Astrocyte (in vitro differentiated cells and primary cell): ENCODE measurements around the gene SMAD7. TPM values are rescaled to one million over a fixed set of nuclear protein-coding genes. Genes with fewer than 3 reads are reported as not detected.

Experiments
- DNase-seq: peaks from one replicate; pipeline ENCODE4 v3.0.0-alpha.2; 2010; ENCODE audit warnings: low read depth
- FAIRE-seq: peaks from 2 replicates; lab custom pipeline; 2011; peaks lifted over from hg19 to GRCh38; lab: Jason Lieb, UNC
- H2AFZ ChIP-seq: 2 replicates; pipeline ENCODE4 v1.6.0; 2012; ENCODE audit warnings: low read depth, low read length, inconsistent platforms
- H3K27ac ChIP-seq: 2 replicates; pipeline ENCODE4 v1.5.1; 2011; ENCODE audit warnings: low read depth, low read length, inconsistent platforms
- H3K27me3 ChIP-seq: 2 replicates; pipeline ENCODE4 v1.6.0; 2011; ENCODE audit warnings: low read length, inconsistent platforms; ENCODE audit not compliant: insufficient read depth
- H3K36me3 ChIP-seq: 2 replicates; pipeline ENCODE4 v1.5.1; 2011; ENCODE audit warnings: low read length, inconsistent platforms; ENCODE audit not compliant: insufficient read depth
- H3K4me1 ChIP-seq: 2 replicates; pipeline ENCODE4 v1.5.1; 2011; ENCODE audit warnings: low read length, inconsistent platforms; ENCODE audit not compliant: insufficient read depth
- H3K4me2 ChIP-seq: 2 replicates; pipeline ENCODE4 v1.6.0; 2012; ENCODE audit warnings: low read length, inconsistent platforms
- H3K4me3 ChIP-seq: 2 replicates; pipeline ENCODE4 v1.5.1; 2011; ENCODE audit warnings: low read depth, mild to moderate bottlenecking, low read length, inconsistent platforms; ENCODE audit not compliant: insufficient read depth
- H3K79me2 ChIP-seq: 2 replicates; pipeline ENCODE4 v1.6.0; 2012; ENCODE audit warnings: mild to moderate bottlenecking, low read length, inconsistent platforms; ENCODE audit not compliant: insufficient read depth
- H3K9ac ChIP-seq: 2 replicates; pipeline ENCODE4 v1.6.0; 2012; ENCODE audit warnings: mild to moderate bottlenecking, low read length, inconsistent platforms
- H3K9me3 ChIP-seq: 2 replicates; pipeline ENCODE4 v1.5.1; 2012; ENCODE audit warnings: low read depth, mild to moderate bottlenecking, low read length, inconsistent platforms; ENCODE audit not compliant: insufficient read depth
- H4K20me1 ChIP-seq: 2 replicates; pipeline ENCODE4 v1.6.0; 2012; ENCODE audit warnings: low read length, inconsistent platforms; ENCODE audit not compliant: insufficient read depth
- H3K27ac Mint-ChIP-seq: one replicate; pipeline ENCODE4 v1.8.0; 2021; ENCODE audit warnings: mild to moderate bottlenecking, mixed read lengths; ENCODE audit not compliant: unreplicated experiment
- H3K27me3 Mint-ChIP-seq: one replicate; pipeline ENCODE4 v1.8.0; 2021; ENCODE audit warnings: low read depth, mixed read lengths; ENCODE audit not compliant: unreplicated experiment
- H3K36me3 Mint-ChIP-seq: one replicate; pipeline ENCODE4 v1.8.0; 2021; ENCODE audit warnings: low read depth, mixed read lengths; ENCODE audit not compliant: unreplicated experiment
- H3K4me1 Mint-ChIP-seq: one replicate; pipeline ENCODE4 v1.8.0; 2021; ENCODE audit warnings: low read depth, mixed read lengths; ENCODE audit not compliant: unreplicated experiment
- H3K4me3 Mint-ChIP-seq: one replicate; pipeline ENCODE4 v1.8.0; 2021; ENCODE audit warnings: mild to moderate bottlenecking, moderate library complexity, mixed read lengths; ENCODE audit not compliant: unreplicated experiment
- H3K9me3 Mint-ChIP-seq: one replicate; pipeline ENCODE4 v1.8.0; 2021; ENCODE audit warnings: mild to moderate bottlenecking, mixed read lengths; ENCODE audit not compliant: unreplicated experiment
- EZH2 ChIP-seq: IDR thresholded peaks from 2 replicates; pipeline ENCODE4 v1.6.1; 2012; ENCODE audit warnings: mild to moderate bottlenecking, low read length, inconsistent platforms; ENCODE audit not compliant: insufficient read depth
- total RNA-seq: library from RNA; stranded (reverse); gene quantifications from 2 replicates; pipeline ENCODE4 v1.2.1, GENCODE V29; 2021
- TF ChIP-seq, protein P1 (sequence below): IDR thresholded peaks from 2 replicates; pipeline ENCODE4 v1.5.1; 2011; ENCODE audit warnings: low read depth, mild to moderate bottlenecking, inconsistent platforms, low read length, moderate library complexity; ENCODE audit not compliant: insufficient read depth

The SMAD7 gene
- total RNA-seq, 1 donor from 2014 or later, result 62.9 TPM

GRCh38 chr18:48993586-48993985 is 42.8 kb upstream of the SMAD7 start:
- Histone ChIP-seq H3K4me2 (peak overlapping the region; percentile 51), H2AFZ (no peak overlapping the region), H3K79me2 (no peaks in the 10 kb centered on the region), H3K36me3 (no peaks in the 10 kb centered on the region), H3K27ac (peak overlapping the region; percentile 73), H3K9me3 (no peaks in the 10 kb centered on the region), H3K9ac (peak overlapping the region; percentile 76), H3K4me1 (peaks cover 70% of the 10 kb centered on the region), H4K20me1 (no peaks in the 10 kb centered on the region), H3K4me3 (no peak overlapping the region), H3K27me3 (no peaks in the 10 kb centered on the region)
- Mint-ChIP-seq H3K36me3 (no peaks in the 10 kb centered on the region), H3K27me3 (peaks cover 2% of the 10 kb centered on the region), H3K9me3 (no peaks in the 10 kb centered on the region), H3K4me3 (peak overlapping the region; percentile 15), H3K27ac (peak overlapping the region; percentile 20), H3K4me1 (peaks cover 50% of the 10 kb centered on the region)
- FAIRE-seq (no peak), DNase-seq (peak; percentile 30)
- no peak for TF ChIP-seq EZH2
- TF ChIP-seq, protein P1, sequence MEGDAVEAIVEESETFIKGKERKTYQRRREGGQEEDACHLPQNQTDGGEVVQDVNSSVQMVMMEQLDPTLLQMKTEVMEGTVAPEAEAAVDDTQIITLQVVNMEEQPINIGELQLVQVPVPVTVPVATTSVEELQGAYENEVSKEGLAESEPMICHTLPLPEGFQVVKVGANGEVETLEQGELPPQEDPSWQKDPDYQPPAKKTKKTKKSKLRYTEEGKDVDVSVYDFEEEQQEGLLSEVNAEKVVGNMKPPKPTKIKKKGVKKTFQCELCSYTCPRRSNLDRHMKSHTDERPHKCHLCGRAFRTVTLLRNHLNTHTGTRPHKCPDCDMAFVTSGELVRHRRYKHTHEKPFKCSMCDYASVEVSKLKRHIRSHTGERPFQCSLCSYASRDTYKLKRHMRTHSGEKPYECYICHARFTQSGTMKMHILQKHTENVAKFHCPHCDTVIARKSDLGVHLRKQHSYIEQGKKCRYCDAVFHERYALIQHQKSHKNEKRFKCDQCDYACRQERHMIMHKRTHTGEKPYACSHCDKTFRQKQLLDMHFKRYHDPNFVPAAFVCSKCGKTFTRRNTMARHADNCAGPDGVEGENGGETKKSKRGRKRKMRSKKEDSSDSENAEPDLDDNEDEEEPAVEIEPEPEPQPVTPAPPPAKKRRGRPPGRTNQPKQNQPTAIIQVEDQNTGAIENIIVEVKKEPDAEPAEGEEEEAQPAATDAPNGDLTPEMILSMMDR, result no peak

GRCh38 chr18:48992791-48993555 is 42.2 kb upstream of the SMAD7 start:
- Mint-ChIP-seq H3K36me3 (no peaks in the 10 kb centered on the region), H3K9me3 (no peaks in the 10 kb centered on the region), H3K4me1 (peaks cover 45% of the 10 kb centered on the region), H3K4me3 (peak overlapping the region; percentile 45), H3K27me3 (peaks cover 2% of the 10 kb centered on the region), H3K27ac (peak overlapping the region; percentile 41)
- FAIRE-seq (no peak), DNase-seq (no peak)
- H3K9me3 ChIP-seq, result no peaks in the 10 kb centered on the region
- no peaks in the 10 kb centered on the region for H4K20me1 ChIP-seq
- H3K36me3 ChIP-seq, result no peaks in the 10 kb centered on the region
- H3K79me2 ChIP-seq, result no peaks in the 10 kb centered on the region
- peak overlapping the region; percentile 73 for H3K27ac ChIP-seq
- peaks cover 64% of the 10 kb centered on the region for H3K4me1 ChIP-seq
- peak overlapping the region; percentile 76 for H3K9ac ChIP-seq
- TF ChIP-seq, protein P1, result no peak
- TF ChIP-seq EZH2, result no peak
- no peak overlapping the region for H3K4me3 ChIP-seq
- H3K27me3 ChIP-seq, result no peaks in the 10 kb centered on the region
- H3K4me2 ChIP-seq, result peak overlapping the region; percentile 51
- H2AFZ ChIP-seq, result no peak overlapping the region

GRCh38 chr18:48992133-48992532 is 41.4 kb upstream of the SMAD7 start:
- Histone ChIP-seq H3K36me3 (no peaks in the 10 kb centered on the region), H4K20me1 (no peaks in the 10 kb centered on the region), H3K27ac (no peak overlapping the region), H2AFZ (no peak overlapping the region), H3K4me2 (no peak overlapping the region), H3K9me3 (no peaks in the 10 kb centered on the region), H3K4me3 (no peak overlapping the region), H3K79me2 (no peaks in the 10 kb centered on the region), H3K4me1 (peaks cover 56% of the 10 kb centered on the region), H3K27me3 (no peaks in the 10 kb centered on the region), H3K9ac (no peak overlapping the region)
- Mint-ChIP-seq H3K36me3 (no peaks in the 10 kb centered on the region), H3K4me3 (no peak overlapping the region), H3K27me3 (peaks cover 2% of the 10 kb centered on the region), H3K27ac (peak overlapping the region; percentile 85), H3K4me1 (peaks cover 38% of the 10 kb centered on the region), H3K9me3 (no peaks in the 10 kb centered on the region)
- FAIRE-seq (no peak), DNase-seq (no peak)
- TF ChIP-seq, protein P1, result no peak
- no peak for TF ChIP-seq EZH2
